HEK293 (cell line): ENCODE data around the gene MRTFA.
A peak's percentile ranks its signal among the peaks of the same experiment; 100 is the strongest.

Experiments
- CTCF ChIA-PET: fragments of 350-600 bp; formaldehyde crosslinking; extraction: SDS; loops from one replicate; lab custom pipeline; 2021; ENCODE audit warnings: antibody characterized with exemption; lab: Yijun Ruan, JAX
- POLR2A ChIA-PET: fragments of 300-600 bp; formaldehyde crosslinking; extraction: SDS; loops from one replicate; lab custom pipeline; 2020; ENCODE audit warnings: antibody characterized with exemption, inconsistent platforms; lab: Yijun Ruan, JAX
- H3K27ac ChIP-seq: fragments of 200-500 bp; sonication (Bioruptor generic); 2 replicates; pipeline ENCODE4 v1.5.1; 2014; ENCODE audit warnings: low read depth, low read length, control low read depth, inconsistent platforms; ENCODE audit errors: extremely low read depth
- H3K36me3 ChIP-seq, 2 experiments: fragments of 200-500 bp in 1 of 2; sonication (Bioruptor generic) in 1 of 2; 1 replicate in 1 of 2; 2 replicates in 1 of 2; pipeline ENCODE4 v1.5.1; 2014 to 2017; ENCODE audit warnings: inconsistent platforms in 2 of 2, low read length in 2 of 2; ENCODE audit not compliant: control insufficient read depth in 2 of 2, insufficient read depth in 1 of 2
- H3K4me1 ChIP-seq: fragments of 200-500 bp; sonication (Bioruptor generic); 2 replicates; pipeline ENCODE4 v1.5.1; 2014; ENCODE audit warnings: mild to moderate bottlenecking, low read length, inconsistent platforms; ENCODE audit not compliant: control insufficient read depth, insufficient read depth
- H3K4me3 ChIP-seq: 2 replicates; pipeline ENCODE4 v1.5.1; 2011; ENCODE audit warnings: low read depth, mild to moderate bottlenecking, control low read depth, low read length, moderate library complexity
- H3K9me3 ChIP-seq: fragments of 200-500 bp; sonication (Bioruptor generic); 2 replicates; pipeline ENCODE4 v1.5.1; 2014; ENCODE audit warnings: low read depth, low read length, inconsistent platforms; ENCODE audit not compliant: control insufficient read depth, insufficient read depth
- GLIS1 ChIP-seq: fragments of 450-650 bp; formaldehyde crosslinking; IDR thresholded peaks from 2 replicates; pipeline ENCODE4 v1.5.1; 2016; ENCODE audit warnings: missing biosample characterization, missing genetic modification characterization
- SP3 ChIP-seq: fragments of 450-650 bp; formaldehyde crosslinking; IDR thresholded peaks from 2 replicates; pipeline ENCODE4 v1.5.1; 2016; ENCODE audit warnings: missing biosample characterization, missing genetic modification characterization
- ZBTB10 ChIP-seq: fragments of 450-650 bp; formaldehyde crosslinking; IDR thresholded peaks from 2 replicates; pipeline ENCODE4 v1.5.1; 2016; ENCODE audit warnings: missing biosample characterization, missing genetic modification characterization
- ZFP3 ChIP-seq: fragments of 450-650 bp; formaldehyde crosslinking; IDR thresholded peaks from 2 replicates; pipeline ENCODE4 v1.5.1; 2016; ENCODE audit warnings: low read depth, missing biosample characterization, missing genetic modification characterization
- ZNF146 ChIP-seq: fragments of 450-650 bp; formaldehyde crosslinking; IDR thresholded peaks from 2 replicates; pipeline ENCODE4 v1.5.1; 2016; ENCODE audit warnings: missing biosample characterization, missing genetic modification characterization
- ZNF157 ChIP-seq: fragments of 450-650 bp; formaldehyde crosslinking; IDR thresholded peaks from 2 replicates; pipeline ENCODE4 v1.5.1; 2016; ENCODE audit warnings: missing biosample characterization, missing genetic modification characterization
- ZNF24 ChIP-seq: fragments of 450-650 bp; formaldehyde crosslinking; IDR thresholded peaks from 2 replicates; pipeline ENCODE4 v1.5.1; 2016; ENCODE audit warnings: missing biosample characterization, missing genetic modification characterization
- ZNF350 ChIP-seq: fragments of 450-650 bp; formaldehyde crosslinking; IDR thresholded peaks from 2 replicates; pipeline ENCODE4 v1.5.0; 2017; ENCODE audit warnings: missing biosample characterization, mild to moderate bottlenecking, missing genetic modification characterization
- ZNF416 ChIP-seq: fragments of 450-650 bp; formaldehyde crosslinking; IDR thresholded peaks from 2 replicates; pipeline ENCODE4 v1.5.1; 2016; ENCODE audit warnings: missing biosample characterization, missing genetic modification characterization
- ZNF433 ChIP-seq: fragments of 450-650 bp; formaldehyde crosslinking; IDR thresholded peaks from 2 replicates; pipeline ENCODE4 v1.5.1; 2016; ENCODE audit warnings: missing biosample characterization, missing genetic modification characterization, low read depth
- ZNF518A ChIP-seq: fragments of 450-650 bp; formaldehyde crosslinking; conservative IDR thresholded peaks from 2 replicates; pipeline ENCODE4 v1.5.1; 2016; ENCODE audit warnings: low read depth, missing biosample characterization, missing genetic modification characterization
- ZNF571 ChIP-seq: fragments of 450-650 bp; formaldehyde crosslinking; IDR thresholded peaks from 2 replicates; pipeline ENCODE4 v1.5.0; 2017; ENCODE audit warnings: missing biosample characterization, missing genetic modification characterization
- ZNF776 ChIP-seq: fragments of 450-650 bp; formaldehyde crosslinking; IDR thresholded peaks from 2 replicates; pipeline ENCODE4 v1.5.0; 2017; ENCODE audit warnings: missing biosample characterization, missing genetic modification characterization, borderline replicate concordance
- TF ChIP-seq, protein P1 (sequence below): fragments of 450-650 bp; formaldehyde crosslinking; IDR thresholded peaks from 2 replicates; pipeline ENCODE4 v1.5.1; 2017; ENCODE audit warnings: missing biosample characterization, missing genetic modification characterization
- TF ChIP-seq, protein P2 (sequence below): fragments of 450-650 bp; formaldehyde crosslinking; IDR thresholded peaks from 2 replicates; pipeline ENCODE4 v1.5.1; 2016; ENCODE audit warnings: missing biosample characterization, missing genetic modification characterization

The MRTFA gene

GRCh38 chr22:40651057-40651456 lies 14.5 kb upstream of the MRTFA start:
- Histone ChIP-seq H3K9me3 (no peaks in the 10 kb centered on the region), H3K36me3 (no peaks in the 10 kb centered on the region), H3K4me3 (no peak overlapping the region), H3K27ac (peak overlapping the region; percentile 88; the same call in 1 of the 2 replicates)
- TF ChIP-seq ZBTB10 (tag by site-specific recombination) (no peak), ZNF350 (tag by site-specific recombination) (no peak), ZNF433 (tag by site-specific recombination) (no peak), ZFP3 (tag by site-specific recombination) (no peak), ZNF416 (tag by site-specific recombination) (no peak), ZNF146 (tag by site-specific recombination) (no peak), SP3 (tag by site-specific recombination) (no peak), ZNF157 (tag by site-specific recombination) (no peak), ZNF776 (no peak), GLIS1 (tag by site-specific recombination) (no peak)
- TF ChIP-seq, all 188 proteins: peak for 0
- POLR2A ChIA-PET: interaction anchor here (0.6 to 4.8 kb wide), 28 partner anchors 11 to 277 kb away, joined by 3 to 31 read pairs (median 4); partner anchors contain the start of genes MCHR1, MRTFA, SLC25A17 and ST13
- H3K4me1 ChIP-seq: peaks cover 3% of the 10 kb centered on the region; the same call in 1 of the 2 replicates
- CTCF ChIA-PET: interaction anchor here (0.6 to 13.4 kb wide), 14 partner anchors 10 to 1116 kb away, joined by 3 to 278 read pairs (median 4); no protein-coding TSS in a partner anchor

DNA sequence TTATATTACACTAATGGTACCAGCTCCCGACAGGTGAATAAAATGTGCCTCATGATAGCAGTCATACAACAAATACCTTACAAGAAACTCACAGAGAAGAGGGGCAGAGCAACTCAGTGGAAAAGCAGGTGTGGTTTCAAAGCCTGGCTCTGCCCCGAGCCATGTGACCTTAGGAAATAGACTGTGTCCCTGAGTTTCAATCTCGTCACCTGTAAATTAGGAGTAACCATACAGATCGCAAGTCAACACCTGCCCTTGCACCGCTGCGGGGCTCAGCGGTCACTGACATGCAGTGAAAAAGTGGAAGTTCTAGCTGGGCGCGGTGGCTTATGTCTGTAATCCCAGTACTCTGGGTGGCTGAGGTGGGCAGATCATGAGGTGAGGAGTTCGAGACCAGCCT lies 11.9 kb upstream of the MRTFA start:
- H3K36me3 ChIP-seq: no peaks in the 10 kb centered on the region
- ChIA-PET POLR2A (interaction anchor here (0.7 kb wide), 1 partner anchor 26 kb away, joined by 4 read pairs; no protein-coding TSS in a partner anchor), CTCF (interaction anchor here (0.5 to 13.4 kb wide), 9 partner anchors 13 to 1000 kb away, joined by 3 to 278 read pairs (median 4); no protein-coding TSS in a partner anchor)
- no peak overlapping the region for H3K4me3 ChIP-seq
- H3K27ac ChIP-seq: no peak overlapping the region
- no peak for TF ChIP-seq ZNF518A (tag by site-specific recombination)
- TF ChIP-seq, protein P1, sequence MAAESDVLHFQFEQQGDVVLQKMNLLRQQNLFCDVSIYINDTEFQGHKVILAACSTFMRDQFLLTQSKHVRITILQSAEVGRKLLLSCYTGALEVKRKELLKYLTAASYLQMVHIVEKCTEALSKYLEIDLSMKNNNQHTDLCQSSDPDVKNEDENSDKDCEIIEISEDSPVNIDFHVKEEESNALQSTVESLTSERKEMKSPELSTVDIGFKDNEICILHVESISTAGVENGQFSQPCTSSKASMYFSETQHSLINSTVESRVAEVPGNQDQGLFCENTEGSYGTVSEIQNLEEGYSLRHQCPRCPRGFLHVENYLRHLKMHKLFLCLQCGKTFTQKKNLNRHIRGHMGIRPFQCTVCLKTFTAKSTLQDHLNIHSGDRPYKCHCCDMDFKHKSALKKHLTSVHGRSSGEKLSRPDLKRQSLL: no peak
- TF ChIP-seq ZNF24 (tag by site-specific recombination): no peak
- no peak for TF ChIP-seq ZNF571 (tag by site-specific recombination)
- TF ChIP-seq, protein P2, sequence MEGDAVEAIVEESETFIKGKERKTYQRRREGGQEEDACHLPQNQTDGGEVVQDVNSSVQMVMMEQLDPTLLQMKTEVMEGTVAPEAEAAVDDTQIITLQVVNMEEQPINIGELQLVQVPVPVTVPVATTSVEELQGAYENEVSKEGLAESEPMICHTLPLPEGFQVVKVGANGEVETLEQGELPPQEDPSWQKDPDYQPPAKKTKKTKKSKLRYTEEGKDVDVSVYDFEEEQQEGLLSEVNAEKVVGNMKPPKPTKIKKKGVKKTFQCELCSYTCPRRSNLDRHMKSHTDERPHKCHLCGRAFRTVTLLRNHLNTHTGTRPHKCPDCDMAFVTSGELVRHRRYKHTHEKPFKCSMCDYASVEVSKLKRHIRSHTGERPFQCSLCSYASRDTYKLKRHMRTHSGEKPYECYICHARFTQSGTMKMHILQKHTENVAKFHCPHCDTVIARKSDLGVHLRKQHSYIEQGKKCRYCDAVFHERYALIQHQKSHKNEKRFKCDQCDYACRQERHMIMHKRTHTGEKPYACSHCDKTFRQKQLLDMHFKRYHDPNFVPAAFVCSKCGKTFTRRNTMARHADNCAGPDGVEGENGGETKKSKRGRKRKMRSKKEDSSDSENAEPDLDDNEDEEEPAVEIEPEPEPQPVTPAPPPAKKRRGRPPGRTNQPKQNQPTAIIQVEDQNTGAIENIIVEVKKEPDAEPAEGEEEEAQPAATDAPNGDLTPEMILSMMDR: no peak
- TF ChIP-seq, all 188 proteins: peak for 0
- H3K9me3 ChIP-seq: no peaks in the 10 kb centered on the region
- peaks cover 3% of the 10 kb centered on the region; the same call in 1 of the 2 replicates for H3K4me1 ChIP-seq
